HepG2 (cell line): ENCODE measurements around the gene CYP46A1. TPM values are rescaled to one million over a fixed set of nuclear protein-coding genes. Genes with fewer than 3 reads are reported as not detected.

Source experiments
- ATAC-seq: fragments of 200-7000 bp; cut with Tn5 transposase; 3 replicates; pipeline ENCODE4 v1.9.1; 2020; ENCODE audit warnings: mild to moderate bottlenecking, moderate library complexity
- BruUV-seq: library from RNA; stranded (reverse); fragments of 400-500 nt; replicated peaks from 2 replicates; lab custom pipeline; 2021; lab: Mats Ljungman, UMichigan
- CTCF ChIA-PET: fragments of 300-600 bp; formaldehyde crosslinking; extraction: SDS; loops from one replicate; lab custom pipeline; 2021; ENCODE audit warnings: low total read pairs, inconsistent platforms, low intra/inter-chr PET ratio; lab: Yijun Ruan, JAX
- POLR2A ChIA-PET: fragments of 350-600 bp; sonication (Branson Sonifier 250); formaldehyde crosslinking; loops from one replicate; lab custom pipeline; 2020; ENCODE audit warnings: antibody characterized with exemption, inconsistent platforms; lab: Yijun Ruan, JAX
- DNase-seq: peaks from one replicate; pipeline ENCODE4 v3.0.0-alpha.2; 2015; ENCODE audit warnings: low spot score
- FAIRE-seq: peaks from 3 replicates; lab custom pipeline; 2011; peaks lifted over from hg19 to GRCh38; lab: Jason Lieb, UNC
- H2AFZ ChIP-seq: one replicate; pipeline ENCODE4 v1.6.1; 2011; ENCODE audit warnings: low read length, inconsistent platforms
- H3K27ac ChIP-seq: fragments of 300-600 bp; 3 replicates; pipeline ENCODE4 v1.8.0; 2011; ENCODE audit warnings: mixed run types, mild to moderate bottlenecking, mixed read lengths, low read length, inconsistent platforms; ENCODE audit not compliant: insufficient read depth; ENCODE audit errors: extremely low read length
- H3K27me3 ChIP-seq, 2 experiments: fragments of 200-600 bp in 1 of 2; 2 replicates in 1 of 2; 3 replicates in 1 of 2; pipeline versions ENCODE4 v1.6.0 to v1.8.0; 2011; ENCODE audit warnings: low read length in 2 of 2, mild to moderate bottlenecking in 2 of 2, moderate library complexity in 2 of 2, inconsistent platforms in 1 of 2; ENCODE audit not compliant: insufficient read depth in 2 of 2, control insufficient read depth in 1 of 2
- H3K36me3 ChIP-seq, 2 experiments: fragments of 200-600 bp in 1 of 2; replicated peaks in 1 of 2; 2 replicates in 1 of 2; 3 replicates in 1 of 2; pipeline versions ENCODE4 v1.5.1 to v1.8.0; 2011; ENCODE audit warnings: low read length in 2 of 2, inconsistent platforms in 1 of 2; ENCODE audit not compliant: insufficient read depth in 2 of 2, control insufficient read depth in 1 of 2
- H3K4me1 ChIP-seq: 2 replicates; pipeline ENCODE4 v1.5.1; 2012; ENCODE audit warnings: low read length, inconsistent platforms; ENCODE audit not compliant: insufficient read depth
- H3K4me2 ChIP-seq: 2 replicates; pipeline ENCODE4 v1.6.0; 2011; ENCODE audit warnings: low read depth, low read length, inconsistent platforms
- H3K4me3 ChIP-seq, 3 experiments: fragments of 200-600 bp in 1 of 3; sonication (generic), shearing (Covaris generic) in 1 of 3; replicated peaks in 1 of 3; 2 replicates each; pipeline ENCODE4 v1.5.1; 2011 to 2016; ENCODE audit warnings: low read length in 3 of 3, inconsistent platforms in 2 of 3, low read depth in 2 of 3, mild to moderate bottlenecking in 2 of 3, control low read depth in 1 of 3, mixed read lengths in 1 of 3; ENCODE audit not compliant: insufficient read depth in 1 of 3
- H3K79me2 ChIP-seq: one replicate; pipeline ENCODE4 v1.6.1; 2011; ENCODE audit warnings: low read length, inconsistent platforms; ENCODE audit not compliant: insufficient read depth
- H3K9ac ChIP-seq: 2 replicates; pipeline ENCODE4 v1.6.0; 2011; ENCODE audit warnings: mild to moderate bottlenecking, low read depth, low read length, inconsistent platforms; ENCODE audit not compliant: insufficient read depth
- H3K9me3 ChIP-seq: 2 replicates; pipeline ENCODE4 v1.5.1; 2012; ENCODE audit warnings: mild to moderate bottlenecking, low read length
- H4K20me1 ChIP-seq: 2 replicates; pipeline ENCODE4 v1.6.0; 2011; ENCODE audit warnings: inconsistent platforms, mild to moderate bottlenecking, low read length, moderate library complexity; ENCODE audit not compliant: insufficient read depth
- CENPT ChIP-seq: sonication (generic); formaldehyde crosslinking; IDR thresholded peaks from 2 replicates; pipeline ENCODE4 v1.8.0; 2022; ENCODE audit warnings: low read depth, mild to moderate bottlenecking, moderate library complexity, missing genetic modification reagents
- HNRNPUL1 ChIP-seq: fragments of 200-400 bp; formaldehyde crosslinking; IDR thresholded peaks from 2 replicates; pipeline ENCODE4 v1.6.1; 2017; ENCODE audit warnings: low read depth, mild to moderate bottlenecking, low read length, moderate library complexity
- NFYB ChIP-seq: sonication (generic); formaldehyde crosslinking; IDR thresholded peaks from 2 replicates; pipeline ENCODE4 v1.4.0; 2020; ENCODE audit warnings: missing genetic modification reagents
- TBX2 ChIP-seq: sonication (generic); formaldehyde crosslinking; IDR thresholded peaks from 2 replicates; pipeline ENCODE4 v1.5.0; 2020; ENCODE audit warnings: missing genetic modification reagents, mild to moderate bottlenecking, borderline replicate concordance
- ZNF24 ChIP-seq: fragments of 450-650 bp; IDR thresholded peaks from 2 replicates; pipeline ENCODE4 v1.6.1; 2017; ENCODE audit warnings: antibody characterized with exemption, mild to moderate bottlenecking
- ZSCAN30 ChIP-seq: sonication (generic); formaldehyde crosslinking; IDR thresholded peaks from 2 replicates; pipeline ENCODE4 v1.5.0; 2020; ENCODE audit warnings: mild to moderate bottlenecking, missing genetic modification reagents
- WGBS: methylation state at CpG from one replicate; pipeline ENCODE4 v1.1.6; 2017; ENCODE audit warnings: low lambda C conversion rate; 5-methylcytosine and 5-hydroxymethylcytosine counted together
- in situ Hi-C: cut with HindIII; loops from 2 replicates; pipeline ENCODE4 v1.10.0; 2017; ENCODE audit warnings: low pct_unique_long_range_greater_than_20kb; ENCODE audit not compliant: extremely low pct_ligation_motif_present
- intact Hi-C: fragments of 100-400 bp; cut with micrococcal nuclease; formaldehyde crosslinking; loops from one replicate; pipeline ENCODE4 v1.10.0; 2022; ENCODE audit not compliant: unreplicated experiment
- polyA plus RNA-seq, 8 experiments: library from polyadenylated mRNA; depleted of rRNA in 3 of 8; stranded (reverse) in 7 of 8; unstranded in 1 of 8; fragments of >200 nt; fragmentation: Illumina TruSeq in 4 of 8; extraction: Trizol in 4 of 8; gene quantifications; 2 replicates each; pipeline versions ENCODE4 v1.2.1 to v1.2.3, GENCODE V29; 2011 to 2016; ENCODE audit warnings: low read depth in 4 of 8, missing spikeins in 1 of 8, mixed read lengths in 1 of 8; ENCODE audit not compliant: insufficient read depth in 1 of 8
- total RNA-seq, 5 experiments: library from RNA; depleted of rRNA; stranded (reverse); fragments of >200 nt; fragmentation: Illumina TruSeq; extraction: Trizol; gene quantifications; 2 replicates each; pipeline ENCODE4 v1.2.3, GENCODE V29; 2016; ENCODE audit warnings: low read depth in 1 of 5
- TF ChIP-seq, protein P1 (sequence below): sonication (generic); formaldehyde crosslinking; IDR thresholded peaks from 2 replicates; pipeline ENCODE4 v1.8.0; 2022; ENCODE audit warnings: low read depth, missing genetic modification reagents
- TF ChIP-seq, protein P2 (sequence below): fragments of 450-650 bp; IDR thresholded peaks from 2 replicates; pipeline ENCODE4 v1.6.1; 2017
- TF ChIP-seq, protein P3 (sequence below): sonication (generic); formaldehyde crosslinking; conservative IDR thresholded peaks from 2 replicates; pipeline ENCODE4 v1.8.0; 2022; ENCODE audit warnings: missing genetic modification reagents

CYP46A1 gene
- total and polyA plus RNA-seq, 2 of the 13 experiments (the other 11 are each of a cell fraction or from before 2014, with no cell fraction given), result not detected

DNA sequence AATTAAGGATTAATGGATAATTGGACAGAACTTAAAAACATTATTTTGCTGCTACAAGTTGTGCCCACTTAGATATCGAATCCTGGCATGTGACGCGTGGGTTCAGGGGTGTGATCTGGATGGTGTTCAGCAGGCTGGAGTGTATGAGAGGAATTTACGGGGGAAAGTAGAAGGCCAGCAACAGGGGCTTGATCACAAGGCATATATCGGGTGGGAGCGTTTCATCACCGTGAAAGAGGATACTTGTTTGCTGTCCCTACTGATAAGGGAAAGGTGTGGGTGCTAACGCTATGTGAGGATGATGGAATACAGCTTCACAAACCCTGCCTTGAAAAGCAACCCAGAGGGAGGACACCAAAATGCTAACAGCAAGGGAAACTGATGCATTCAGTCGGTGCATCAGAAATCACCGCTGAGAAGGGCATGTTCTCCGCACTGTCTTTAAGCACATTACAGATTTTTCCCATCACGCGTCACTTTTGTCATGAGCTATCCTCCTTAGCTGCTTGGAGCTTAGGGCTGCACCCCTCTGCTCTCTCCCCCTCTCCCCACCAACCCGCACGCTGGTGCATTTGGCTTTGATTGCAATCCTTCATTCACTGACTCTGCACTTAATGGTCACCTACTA, 25.8 kb upstream of the CYP46A1 start:
- in situ Hi-C loops (no loop called here), intact Hi-C loops (no loop called here)
- POLR2A ChIA-PET, result no interaction called here
- TF ChIP-seq CENPT (CRISPR knock-in tag), result no peak
- TF ChIP-seq, protein P1, sequence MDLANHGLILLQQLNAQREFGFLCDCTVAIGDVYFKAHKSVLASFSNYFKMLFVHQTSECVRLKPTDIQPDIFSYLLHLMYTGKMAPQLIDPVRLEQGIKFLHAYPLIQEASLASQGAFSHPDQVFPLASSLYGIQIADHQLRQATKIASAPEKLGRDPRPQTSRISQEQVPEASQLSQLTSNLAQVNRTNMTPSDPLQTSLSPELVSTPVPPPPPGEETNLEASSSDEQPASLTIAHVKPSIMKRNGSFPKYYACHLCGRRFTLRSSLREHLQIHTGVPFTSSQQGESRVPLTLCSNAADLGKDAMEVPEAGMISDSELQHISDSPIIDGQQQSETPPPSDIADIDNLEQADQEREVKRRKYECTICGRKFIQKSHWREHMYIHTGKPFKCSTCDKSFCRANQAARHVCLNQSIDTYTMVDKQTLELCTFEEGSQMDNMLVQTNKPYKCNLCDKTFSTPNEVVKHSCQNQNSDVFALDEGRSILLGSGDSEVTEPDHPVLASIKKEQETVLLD (CRISPR knock-in tag), result no peak
- TF ChIP-seq ZSCAN30 (CRISPR knock-in tag), result no peak
- no peak for TF ChIP-seq NFYB (CRISPR knock-in tag)
- TF ChIP-seq, protein P2, sequence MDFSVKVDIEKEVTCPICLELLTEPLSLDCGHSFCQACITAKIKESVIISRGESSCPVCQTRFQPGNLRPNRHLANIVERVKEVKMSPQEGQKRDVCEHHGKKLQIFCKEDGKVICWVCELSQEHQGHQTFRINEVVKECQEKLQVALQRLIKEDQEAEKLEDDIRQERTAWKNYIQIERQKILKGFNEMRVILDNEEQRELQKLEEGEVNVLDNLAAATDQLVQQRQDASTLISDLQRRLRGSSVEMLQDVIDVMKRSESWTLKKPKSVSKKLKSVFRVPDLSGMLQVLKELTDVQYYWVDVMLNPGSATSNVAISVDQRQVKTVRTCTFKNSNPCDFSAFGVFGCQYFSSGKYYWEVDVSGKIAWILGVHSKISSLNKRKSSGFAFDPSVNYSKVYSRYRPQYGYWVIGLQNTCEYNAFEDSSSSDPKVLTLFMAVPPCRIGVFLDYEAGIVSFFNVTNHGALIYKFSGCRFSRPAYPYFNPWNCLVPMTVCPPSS, result no peak
- TF ChIP-seq TBX2 (CRISPR knock-in tag), result no peak
- TF ChIP-seq, protein P3, sequence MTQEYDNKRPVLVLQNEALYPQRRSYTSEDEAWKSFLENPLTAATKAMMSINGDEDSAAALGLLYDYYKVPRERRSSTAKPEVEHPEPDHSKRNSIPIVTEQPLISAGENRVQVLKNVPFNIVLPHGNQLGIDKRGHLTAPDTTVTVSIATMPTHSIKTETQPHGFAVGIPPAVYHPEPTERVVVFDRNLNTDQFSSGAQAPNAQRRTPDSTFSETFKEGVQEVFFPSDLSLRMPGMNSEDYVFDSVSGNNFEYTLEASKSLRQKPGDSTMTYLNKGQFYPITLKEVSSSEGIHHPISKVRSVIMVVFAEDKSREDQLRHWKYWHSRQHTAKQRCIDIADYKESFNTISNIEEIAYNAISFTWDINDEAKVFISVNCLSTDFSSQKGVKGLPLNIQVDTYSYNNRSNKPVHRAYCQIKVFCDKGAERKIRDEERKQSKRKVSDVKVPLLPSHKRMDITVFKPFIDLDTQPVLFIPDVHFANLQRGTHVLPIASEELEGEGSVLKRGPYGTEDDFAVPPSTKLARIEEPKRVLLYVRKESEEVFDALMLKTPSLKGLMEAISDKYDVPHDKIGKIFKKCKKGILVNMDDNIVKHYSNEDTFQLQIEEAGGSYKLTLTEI (CRISPR knock-in tag), result no peak
- TF ChIP-seq ZNF24, result no peak
- TF ChIP-seq HNRNPUL1, result no peak
- no peak overlapping the region for H3K4me2 ChIP-seq
- H3K36me3 ChIP-seq, result no peaks in the 10 kb centered on the region
- ATAC-seq, result no peak
- WGBS, result 46% methylated on average over 15 of the region's 15 CpGs
- H3K4me3 ChIP-seq, result no peak overlapping the region
- H3K4me1 ChIP-seq, result peaks cover 18% of the 10 kb centered on the region
- DNase-seq, result no peak
- no TSS peak for BruUV-seq
- H3K9ac ChIP-seq, result no peak overlapping the region
- H3K27me3 ChIP-seq, result peaks cover 3 to 16% of the 10 kb centered on the region in 2 experiments; a peak in 3 of 5 replicates
- CTCF ChIA-PET, result no interaction called here
- H3K79me2 ChIP-seq, result no peaks in the 10 kb centered on the region
- FAIRE-seq, result no peak
- H2AFZ ChIP-seq, result no peak overlapping the region
- no peaks in the 10 kb centered on the region for H3K9me3 ChIP-seq
- no peaks in the 10 kb centered on the region for H4K20me1 ChIP-seq
- no peak overlapping the region for H3K27ac ChIP-seq
